HFFc6 (cell line): ENCODE data around the gene RTN4RL1. TPM values are rescaled to one million over a fixed set of nuclear protein-coding genes. Genes with fewer than 3 reads are reported as not detected.
"Not testable (repeated sequence)": the region's sequence is repeated elsewhere in the genome, so short reads cannot be mapped to it uniquely, and the experiment has no call there.

ENCODE experiments used
- DNase-seq: peaks from one replicate; pipeline ENCODE4 v3.0.0-alpha.2; 2018
- H3K27ac Mint-ChIP-seq: 2 replicates; pipeline ENCODE4 v1.8.0; 2020; ENCODE audit warnings: mild to moderate bottlenecking, mixed read lengths
- H3K27me3 Mint-ChIP-seq: 2 replicates; pipeline ENCODE4 v1.8.0; 2021; ENCODE audit warnings: mild to moderate bottlenecking, moderate library complexity, mixed read lengths; ENCODE audit not compliant: insufficient read depth
- H3K36me3 Mint-ChIP-seq: 2 replicates; pipeline ENCODE4 v1.8.0; 2021; ENCODE audit warnings: low read depth, mixed read lengths
- H3K4me1 Mint-ChIP-seq: 2 replicates; pipeline ENCODE4 v1.8.0; 2020; ENCODE audit warnings: low read depth, mixed read lengths
- H3K4me3 Mint-ChIP-seq: 2 replicates; pipeline ENCODE4 v1.8.0; 2020; ENCODE audit warnings: mild to moderate bottlenecking, moderate library complexity, mixed read lengths
- H3K9me3 Mint-ChIP-seq: 2 replicates; pipeline ENCODE4 v1.8.0; 2020; ENCODE audit warnings: mild to moderate bottlenecking, mixed read lengths
- CTCF ChIP-seq: fragments of 200-600 bp; sonication (generic); IDR thresholded peaks from 2 replicates; pipeline ENCODE4 v1.5.0; 2021; ENCODE audit warnings: antibody characterized with exemption, mild to moderate bottlenecking
- total RNA-seq, 6 experiments: library from RNA; stranded (reverse); fragmentation: NEBNext Ultra II Directional; extraction: Animal tissue kit (Norgen Biotek cat#: 25700); gene quantifications; 2 replicates in 1 of 6; 3 replicates in 5 of 6; pipeline ENCODE4 v1.2.3, GENCODE V29; 2021

RTN4RL1 gene
- total RNA-seq, 6 experiments from 2014 or later = 0.33 to 0.60 (median 0.39) TPM

- H3K4me1 Mint-ChIP-seq = no peaks in the 10 kb centered on the region
- H3K4me3 Mint-ChIP-seq = no peak overlapping the region
- peaks cover 2% of the 10 kb centered on the region; the same call in 1 of the 2 replicates for H3K27me3 Mint-ChIP-seq
- TF ChIP-seq CTCF = no peak
- H3K27ac Mint-ChIP-seq = no peak overlapping the region
- no peak for DNase-seq
- H3K36me3 Mint-ChIP-seq = peaks cover 27% of the 10 kb centered on the region
- H3K9me3 Mint-ChIP-seq = no peaks in the 10 kb centered on the region
These were observed 128.0 kb downstream of the RTN4RL1 start for GRCh38 chr17:1897105-1897656.

DNA sequence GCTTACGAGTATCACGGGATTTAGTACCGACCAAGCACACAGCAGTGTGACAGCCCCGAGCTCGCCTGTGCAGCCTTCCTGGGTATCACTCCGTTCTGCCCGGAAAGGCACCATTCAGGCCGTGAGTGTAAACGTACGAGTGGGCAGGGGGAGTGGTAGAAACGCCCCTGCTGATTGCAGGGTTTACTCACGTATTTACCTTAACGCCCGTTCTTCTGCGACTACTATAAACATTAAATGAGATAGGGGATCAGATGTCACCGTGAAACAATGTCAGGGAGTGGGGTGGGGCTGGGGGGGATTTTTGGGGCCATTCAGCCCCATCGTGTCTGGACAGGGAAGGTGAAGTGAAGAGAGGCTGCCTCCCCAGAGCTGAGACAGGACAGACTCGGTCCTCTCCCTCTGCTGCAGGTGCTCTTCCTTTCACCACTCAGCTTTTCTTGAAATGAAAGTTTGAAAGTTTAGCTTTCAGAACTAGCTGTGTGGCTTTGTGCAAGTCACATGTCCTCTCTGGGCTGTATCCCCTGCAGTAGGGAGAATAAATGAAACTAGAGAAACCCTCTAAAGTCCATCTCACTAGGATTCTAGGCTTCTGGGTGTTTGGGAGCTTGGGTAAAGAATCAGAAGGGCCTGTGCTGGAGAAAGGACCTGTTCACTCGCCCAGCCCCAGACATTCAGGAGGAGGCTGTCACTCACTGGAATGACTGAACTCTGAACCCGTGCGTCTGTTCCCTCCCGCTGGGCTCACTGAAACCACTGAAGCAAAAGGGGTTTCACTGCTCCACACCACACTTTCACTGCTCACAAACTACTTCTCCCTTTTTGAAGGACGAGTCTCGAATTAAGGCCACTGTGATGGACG, 128.7 kb downstream of the RTN4RL1 start:
- H3K4me1 Mint-ChIP-seq = no peaks in the 10 kb centered on the region
- no peak overlapping the region for H3K4me3 Mint-ChIP-seq
- no peak for DNase-seq
- H3K36me3 Mint-ChIP-seq = peaks cover 27% of the 10 kb centered on the region
- no peak for TF ChIP-seq CTCF
- peaks cover 2% of the 10 kb centered on the region; the same call in 1 of the 2 replicates for H3K27me3 Mint-ChIP-seq
- H3K9me3 Mint-ChIP-seq = no peaks in the 10 kb centered on the region
- H3K27ac Mint-ChIP-seq = no peak overlapping the region

DNA sequence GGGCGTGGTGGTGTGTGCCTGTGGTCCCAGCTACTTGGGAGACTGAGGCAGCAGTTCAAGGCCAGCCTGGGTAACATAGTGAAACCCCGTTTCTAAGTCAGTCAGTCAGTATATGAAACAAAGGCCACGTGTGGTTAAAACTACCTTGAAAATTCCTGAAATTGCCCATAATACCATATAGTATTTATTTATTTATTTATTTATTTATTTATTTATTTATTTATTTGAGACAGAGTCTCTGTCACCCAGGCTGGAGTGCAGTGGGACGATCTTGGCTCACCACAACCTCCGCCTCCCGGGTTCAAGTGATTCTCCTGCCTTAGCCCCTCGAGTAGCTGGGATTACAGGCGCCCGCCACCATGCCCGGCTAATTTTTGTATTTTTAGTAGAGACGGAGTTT, 129.7 kb downstream of the RTN4RL1 start:
- peaks cover 27% of the 10 kb centered on the region for H3K36me3 Mint-ChIP-seq
- H3K4me1 Mint-ChIP-seq, H3K27me3 Mint-ChIP-seq, H3K9me3 Mint-ChIP-seq, DNase-seq, H3K4me3 Mint-ChIP-seq, H3K27ac Mint-ChIP-seq: not testable (repeated sequence)

- Mint-ChIP-seq H3K27ac (no peak overlapping the region), H3K4me1 (no peaks in the 10 kb centered on the region), H3K27me3 (peaks cover 2% of the 10 kb centered on the region; the same call in 1 of the 2 replicates), H3K9me3 (no peaks in the 10 kb centered on the region), H3K4me3 (no peak overlapping the region), H3K36me3 (peaks cover 27% of the 10 kb centered on the region)
- DNase-seq = no peak
- TF ChIP-seq CTCF = no peak
These were observed 130.3 kb downstream of the RTN4RL1 start for GRCh38 chr17:1894753-1895339.

GRCh38 chr17:1890758-1891450, 134.2 kb downstream of the RTN4RL1 start:
- H3K27me3 Mint-ChIP-seq = no peaks in the 10 kb centered on the region
- H3K36me3 Mint-ChIP-seq = peaks cover 18% of the 10 kb centered on the region

More at GRCh38 chr17:1890758-1891450, 134.2 kb downstream of the RTN4RL1 start:
- H3K9me3 Mint-ChIP-seq = no peaks in the 10 kb centered on the region
- H3K4me1 Mint-ChIP-seq = no peaks in the 10 kb centered on the region
- DNase-seq = no peak
- H3K27ac Mint-ChIP-seq = no peak overlapping the region
- TF ChIP-seq CTCF = no peak
- no peak overlapping the region for H3K4me3 Mint-ChIP-seq
